SH-SY5Y (cell line): Measurements from ENCODE around the gene STYXL2.

ENCODE experiments used
- GATA2 ChIP-seq: IDR thresholded peaks from 2 replicates; pipeline ENCODE4 v1.6.1; 2011; ENCODE audit warnings: mild to moderate bottlenecking, low read depth, low read length
- GATA3 ChIP-seq: IDR thresholded peaks from 2 replicates; pipeline ENCODE4 v1.6.1; 2011; ENCODE audit warnings: low read depth, mild to moderate bottlenecking, low read length, moderate library complexity

- TF ChIP-seq GATA2: no peak
- no peak for TF ChIP-seq GATA3
Measured at GRCh38 chr1:167119696-167120095, 25.8 kb downstream of the STYXL2 start.
